Activated B cell treated with CpG ODN at 0.5 μM for 24 hours (primary cell): ENCODE measurements around the gene NCK2. TPM values are rescaled to one million over a fixed set of nuclear protein-coding genes. Genes with fewer than 3 reads are reported as not detected.

Source experiments
- ATAC-seq: fragments of 200-7000 bp; cut with Tn5 transposase; one replicate; pipeline ENCODE4 v1.10.0; 2021; ENCODE audit warnings: low read depth, mild to moderate bottlenecking, moderate library complexity
- CTCF ChIA-PET: fragments of 350-600 bp; sonication (Branson Sonifier 250); formaldehyde crosslinking; loops from one replicate; lab custom pipeline; 2021; ENCODE audit warnings: antibody characterized with exemption; lab: Charles Lee
- POLR2A ChIA-PET: fragments of 350-600 bp; sonication (Branson Sonifier 250); formaldehyde crosslinking; loops from one replicate; lab custom pipeline; 2021; ENCODE audit warnings: antibody characterized with exemption; lab: Charles Lee
- DNase-seq: peaks from one replicate; pipeline ENCODE4 v3.0.0; 2022
- H3K27ac Mint-ChIP-seq: one replicate; pipeline ENCODE4 v1.8.0; 2020; ENCODE audit warnings: mixed read lengths
- H3K27me3 Mint-ChIP-seq: one replicate; pipeline ENCODE4 v1.8.0; 2021; ENCODE audit warnings: mixed read lengths
- H3K36me3 Mint-ChIP-seq: one replicate; pipeline ENCODE4 v1.8.0; 2021; ENCODE audit warnings: low read depth, mixed read lengths
- H3K4me1 Mint-ChIP-seq: one replicate; pipeline ENCODE4 v1.8.0; 2021; ENCODE audit warnings: mixed read lengths
- H3K4me3 Mint-ChIP-seq: one replicate; pipeline ENCODE4 v1.8.0; 2020; ENCODE audit warnings: mild to moderate bottlenecking, mixed read lengths
- H3K9me3 Mint-ChIP-seq: one replicate; pipeline ENCODE4 v1.8.0; 2020; ENCODE audit warnings: mixed read lengths
- CTCF ChIP-seq: fragments of 200-600 bp; IDR thresholded peaks from one replicate; pipeline ENCODE4 v1.8.0; 2022; ENCODE audit warnings: antibody characterized with exemption, mild to moderate bottlenecking
- intact Hi-C: fragments of 100-400 bp; cut with micrococcal nuclease; formaldehyde crosslinking; loops from one replicate; pipeline ENCODE4 v1.15.1; 2024
- total RNA-seq: library from RNA; stranded (reverse); gene quantifications from 2 replicates; pipeline ENCODE4 v1.2.3, GENCODE V29; 2022

The NCK2 gene
- total RNA-seq, 1 donor from 2014 or later: 53.4 TPM

GRCh38 chr2:105711394-105711793, 33.3 kb upstream of the NCK2 start:
- H3K36me3 Mint-ChIP-seq: no peaks in the 10 kb centered on the region
- CTCF ChIA-PET: no interaction called here
- no peak for TF ChIP-seq CTCF
- POLR2A ChIA-PET: no interaction called here
- no peak overlapping the region for H3K4me3 Mint-ChIP-seq
- no peak overlapping the region for H3K27ac Mint-ChIP-seq
- ATAC-seq: no peak
- H3K27me3 Mint-ChIP-seq: peaks cover 17% of the 10 kb centered on the region
- DNase-seq: no peak
- intact Hi-C loops: no loop called here
- H3K4me1 Mint-ChIP-seq: peaks cover 3% of the 10 kb centered on the region
- no peaks in the 10 kb centered on the region for H3K9me3 Mint-ChIP-seq

- H3K4me3 Mint-ChIP-seq: no peak overlapping the region
- TF ChIP-seq CTCF: no peak
- H3K27me3 Mint-ChIP-seq: peaks cover 17% of the 10 kb centered on the region
- no peaks in the 10 kb centered on the region for H3K9me3 Mint-ChIP-seq
- intact Hi-C loops: no loop called here
- CTCF ChIA-PET: no interaction called here
- no peak for ATAC-seq
- POLR2A ChIA-PET: no interaction called here
- H3K36me3 Mint-ChIP-seq: no peaks in the 10 kb centered on the region
- peaks cover 3% of the 10 kb centered on the region for H3K4me1 Mint-ChIP-seq
- DNase-seq: no peak
- no peak overlapping the region for H3K27ac Mint-ChIP-seq
These were observed 32.4 kb upstream of the NCK2 start for GRCh38 chr2:105712166-105712915.

GRCh38 chr2:105712981-105713596, 31.6 kb upstream of the NCK2 start:
- H3K27ac Mint-ChIP-seq: no peak overlapping the region
- no peak for TF ChIP-seq CTCF
- H3K4me3 Mint-ChIP-seq: no peak overlapping the region
- intact Hi-C loops: no loop called here
- ATAC-seq (no peak), DNase-seq (no peak)
- no peaks in the 10 kb centered on the region for H3K36me3 Mint-ChIP-seq
- POLR2A ChIA-PET: no interaction called here
- CTCF ChIA-PET: no interaction called here
- peaks cover 17% of the 10 kb centered on the region for H3K27me3 Mint-ChIP-seq
- H3K9me3 Mint-ChIP-seq: no peaks in the 10 kb centered on the region
- H3K4me1 Mint-ChIP-seq: peaks cover 3% of the 10 kb centered on the region

- H3K4me1 Mint-ChIP-seq: peaks cover 2% of the 10 kb centered on the region
- no peak for TF ChIP-seq CTCF
These were observed 30.6 kb upstream of the NCK2 start for GRCh38 chr2:105714141-105714540.

GRCh38 chr2:105718846-105719481, 25.7 kb upstream of the NCK2 start:
- ChIA-PET CTCF (no interaction called here), POLR2A (no interaction called here)
- Mint-ChIP-seq H3K36me3 (no peaks in the 10 kb centered on the region), H3K27me3 (peaks cover 14% of the 10 kb centered on the region), H3K4me3 (no peak overlapping the region), H3K4me1 (peaks cover 3% of the 10 kb centered on the region), H3K27ac (no peak overlapping the region), H3K9me3 (no peaks in the 10 kb centered on the region)
- no peak for TF ChIP-seq CTCF
- no peak for DNase-seq
- intact Hi-C loops: no loop called here
- no peak for ATAC-seq

More at GRCh38 chr2:105714141-105714540, 30.6 kb upstream of the NCK2 start:
- Mint-ChIP-seq H3K36me3 (no peaks in the 10 kb centered on the region), H3K27ac (no peak overlapping the region), H3K4me3 (no peak overlapping the region), H3K9me3 (no peaks in the 10 kb centered on the region), H3K27me3 (peaks cover 21% of the 10 kb centered on the region)
- DNase-seq (no peak), ATAC-seq (no peak)
- intact Hi-C loops: no loop called here
- ChIA-PET CTCF (no interaction called here), POLR2A (no interaction called here)
